NCI-H82 treated with DMSO at 0.1 percent for 48 hours (cell line): Measurements from ENCODE around the gene SPRTN.

Experiments used
- DNase-seq: peaks from one replicate; lab custom pipeline; 2025; ENCODE audit not compliant: unreplicated experiment; lab: John Stamatoyannopoulos, UW

SPRTN gene

GRCh38 chr1:231376101-231376500 lies 38.0 kb downstream of the SPRTN start:
- DNase-seq, result no peak

DNA sequence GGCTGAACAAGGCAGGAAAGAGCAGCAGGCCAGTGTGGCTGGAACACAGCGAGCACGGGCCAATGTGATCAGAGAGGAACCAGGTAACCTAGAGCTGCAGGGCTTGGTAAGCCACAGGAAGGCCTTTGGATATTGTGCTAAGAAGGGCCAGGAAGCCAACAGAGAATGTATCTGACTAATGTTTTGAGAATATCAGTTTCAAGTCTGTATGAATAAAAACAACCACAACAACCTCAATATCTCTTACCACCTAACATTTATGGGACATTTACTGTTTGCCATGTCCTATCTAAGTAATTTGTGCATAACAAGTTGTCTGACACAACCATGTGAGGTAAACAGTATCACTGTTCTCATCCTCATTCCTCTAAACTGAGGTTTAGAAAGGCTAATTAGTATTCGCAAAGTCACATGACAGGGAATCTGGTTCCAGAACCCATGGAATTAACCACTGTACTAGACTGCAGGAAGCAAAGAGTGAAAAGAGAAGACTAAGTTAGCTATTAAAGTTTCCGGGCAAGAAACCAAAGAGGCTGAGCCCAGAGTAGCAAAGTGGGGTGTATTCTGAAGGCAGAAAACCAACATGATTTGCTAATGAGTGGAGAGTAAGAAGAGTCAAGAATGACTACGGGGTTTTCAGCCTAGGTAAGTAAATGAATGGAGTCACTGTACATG lies 38.9 kb downstream of the SPRTN start:
- DNase-seq, result no peak

DNA sequence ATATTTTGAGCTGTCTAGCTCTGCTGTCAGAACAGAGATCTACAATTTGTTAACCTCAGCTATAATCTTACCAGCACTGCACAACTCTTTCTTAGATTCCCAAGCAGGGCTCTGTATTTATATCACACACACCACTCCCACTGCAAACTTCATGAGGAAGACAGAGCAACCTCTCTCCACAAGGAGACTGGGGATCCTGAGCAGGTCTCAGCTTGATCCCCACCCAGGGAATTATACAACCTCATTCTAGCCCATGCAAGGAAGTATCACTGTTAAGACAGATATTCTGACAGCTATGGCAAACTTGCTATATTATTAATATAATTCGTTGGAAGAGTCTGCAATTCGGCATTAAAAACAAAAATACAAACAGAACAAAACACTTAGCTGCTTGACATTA lies 43.6 kb downstream of the SPRTN start:
- no peak for DNase-seq

GRCh38 chr1:231382426-231382825 lies 44.3 kb downstream of the SPRTN start:
- no peak for DNase-seq

- DNase-seq, result no peak
Observed at GRCh38 chr1:231383159-231383860, 45.2 kb downstream of the SPRTN start.

GRCh38 chr1:231384696-231385415 lies 46.8 kb downstream of the SPRTN start:
- no peak for DNase-seq

- DNase-seq, result no peak
Observed at GRCh38 chr1:231385416-231385748, 47.3 kb downstream of the SPRTN start.

DNA sequence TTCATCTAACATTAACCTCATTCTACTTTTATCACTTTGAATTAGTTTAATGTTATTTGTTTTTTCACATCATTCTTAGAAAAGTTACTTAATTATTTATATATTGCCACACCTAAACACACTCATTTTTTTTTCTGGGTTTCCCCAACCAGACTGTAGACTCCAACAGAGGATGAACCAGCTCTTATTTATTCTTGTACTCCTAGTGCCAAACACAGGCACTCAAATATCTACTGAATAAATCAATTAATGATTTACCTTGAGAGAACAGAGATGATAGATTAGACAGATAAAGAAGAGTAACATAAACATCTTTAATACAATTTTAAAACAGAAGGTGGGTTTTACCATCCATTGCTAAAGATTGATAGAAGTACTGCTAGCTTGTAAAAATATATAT lies 48.4 kb downstream of the SPRTN start:
- no peak for DNase-seq

- no peak for DNase-seq
Observed at GRCh38 chr1:231387770-231388669, 49.9 kb downstream of the SPRTN start.

DNA sequence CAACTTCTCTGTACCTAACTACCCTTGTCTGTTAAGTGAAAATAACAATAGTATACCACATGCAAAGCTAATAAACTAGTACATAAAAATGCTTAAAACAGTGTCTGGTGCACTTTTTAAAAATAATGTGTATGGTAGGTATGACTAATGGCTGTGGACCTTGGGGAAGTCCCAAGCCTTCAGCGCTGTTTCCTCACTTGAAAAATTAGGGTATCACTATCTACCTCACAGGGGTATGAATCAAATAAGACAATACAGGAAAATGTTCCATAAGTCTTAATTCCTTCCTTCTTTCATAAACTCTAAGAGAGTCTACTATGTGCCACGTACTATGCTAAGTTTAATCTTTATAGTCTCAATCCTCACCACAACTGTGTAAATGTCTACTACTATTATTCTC lies 52.0 kb downstream of the SPRTN start:
- DNase-seq, result no peak

DNA sequence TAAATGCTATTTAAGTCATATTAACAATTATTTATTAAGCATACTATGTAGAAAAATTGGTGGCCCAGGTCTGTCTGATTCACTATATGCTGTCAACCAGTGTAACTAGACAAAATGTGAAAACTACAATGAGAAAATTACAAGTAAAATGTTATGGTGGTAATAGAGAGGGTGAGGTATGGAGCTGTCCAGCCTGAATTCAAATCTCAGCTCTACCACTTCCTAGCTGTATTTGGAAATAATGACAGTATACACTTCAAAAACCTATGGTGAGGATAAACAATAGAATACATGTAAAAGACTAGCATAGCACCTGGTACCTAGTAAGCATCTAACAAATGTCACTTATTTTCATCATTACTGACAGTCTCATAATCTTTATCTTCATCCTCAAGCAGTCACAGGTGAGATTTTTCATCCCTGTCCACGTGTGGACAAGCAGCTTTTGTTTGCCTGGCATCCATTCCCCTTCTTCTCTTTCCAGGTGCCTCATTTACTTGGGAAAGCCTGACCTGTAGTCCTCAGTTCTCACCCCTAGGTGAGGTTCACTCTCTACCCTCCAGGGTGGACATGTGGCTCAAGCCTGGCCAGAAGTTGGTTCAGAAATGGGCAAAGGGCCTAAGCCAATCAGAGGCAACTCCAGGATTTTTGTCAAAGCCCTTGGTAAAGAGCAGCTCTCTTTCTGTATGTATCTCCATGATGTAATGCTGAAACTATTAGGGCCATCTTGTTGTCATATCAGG lies 54.5 kb downstream of the SPRTN start:
- DNase-seq, result no peak

DNA sequence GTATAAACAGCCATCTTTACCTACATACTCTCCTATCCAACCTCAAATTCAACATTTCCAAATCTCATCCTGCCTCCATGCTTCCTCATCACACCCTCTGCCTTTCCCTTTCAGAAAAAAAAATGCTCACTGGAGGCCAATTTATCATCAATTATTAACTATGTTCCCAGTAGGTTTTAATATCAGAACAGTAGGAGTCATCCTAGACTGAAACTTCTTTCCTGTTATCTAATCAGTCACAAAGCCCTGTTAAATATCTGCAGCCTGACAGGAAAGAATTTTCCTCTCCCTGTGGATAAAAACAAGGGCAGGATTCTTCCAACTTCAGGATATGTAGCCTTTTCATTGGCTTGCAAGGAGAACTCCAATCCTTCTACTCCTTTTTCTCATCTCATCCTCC lies 55.6 kb downstream of the SPRTN start:
- no peak for DNase-seq

DNA sequence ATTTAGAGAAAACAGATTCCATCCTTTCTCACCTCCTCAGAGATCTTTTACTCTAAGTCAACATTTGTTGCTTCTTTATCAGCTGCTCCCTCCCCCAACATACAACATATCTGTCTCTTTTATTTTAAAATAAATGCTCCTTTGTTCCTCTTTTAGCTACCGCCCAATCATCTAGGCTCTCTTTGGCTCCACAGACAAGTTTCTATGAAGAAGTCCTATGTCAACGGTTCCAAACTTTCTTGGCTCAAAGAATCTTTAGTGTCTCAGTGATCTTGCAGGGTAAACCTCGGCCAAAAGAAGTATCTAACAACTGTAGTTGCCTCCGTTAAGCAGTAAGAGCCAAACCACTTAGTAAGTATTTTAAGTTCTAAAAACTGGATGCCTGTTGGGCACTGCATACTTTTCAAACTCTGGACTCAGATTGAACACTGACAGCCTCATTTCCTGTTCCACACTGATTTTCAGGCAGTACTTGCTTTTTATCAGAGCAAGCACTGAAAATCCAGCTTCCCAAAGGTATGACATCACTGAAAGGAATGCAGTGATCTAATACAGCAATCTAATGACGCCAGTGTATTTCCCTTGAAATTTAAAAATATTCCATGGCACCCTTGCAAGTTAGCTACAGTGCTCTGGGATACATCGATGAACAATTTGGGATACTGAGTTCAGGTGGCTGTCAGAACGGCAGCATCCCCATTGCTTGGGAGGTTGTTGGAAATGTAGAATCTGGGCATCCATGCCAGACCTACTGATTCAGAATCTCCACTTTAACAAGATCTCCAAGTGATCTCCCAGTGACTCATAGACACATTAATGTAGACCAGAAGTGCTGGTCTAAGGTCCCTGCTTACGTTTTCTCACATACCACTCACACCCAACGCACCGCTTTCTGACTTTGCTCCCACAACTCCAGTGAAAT lies 57.2 kb downstream of the SPRTN start:
- no peak for DNase-seq

GRCh38 chr1:231395998-231396390 lies 57.9 kb downstream of the SPRTN start:
- no peak for DNase-seq

DNA sequence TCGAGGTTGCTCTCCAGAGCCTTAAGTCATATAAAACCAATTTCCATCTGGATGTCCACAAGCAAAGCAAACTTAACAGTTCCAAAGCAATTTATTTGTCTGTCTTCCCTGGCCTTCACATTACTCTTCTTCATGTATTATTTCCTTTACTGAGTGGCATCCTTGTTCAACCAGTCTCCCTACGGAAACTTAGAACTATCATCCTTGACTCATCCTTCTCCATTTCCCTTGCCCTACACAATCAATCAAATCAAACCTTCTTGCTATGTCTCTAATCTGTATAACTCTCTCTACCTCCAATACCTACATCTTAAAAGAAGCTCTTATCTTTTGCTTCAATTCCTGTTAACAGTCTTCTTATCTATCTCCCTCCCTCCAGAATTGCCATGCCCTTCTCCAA lies 58.5 kb downstream of the SPRTN start:
- DNase-seq, result no peak

DNA sequence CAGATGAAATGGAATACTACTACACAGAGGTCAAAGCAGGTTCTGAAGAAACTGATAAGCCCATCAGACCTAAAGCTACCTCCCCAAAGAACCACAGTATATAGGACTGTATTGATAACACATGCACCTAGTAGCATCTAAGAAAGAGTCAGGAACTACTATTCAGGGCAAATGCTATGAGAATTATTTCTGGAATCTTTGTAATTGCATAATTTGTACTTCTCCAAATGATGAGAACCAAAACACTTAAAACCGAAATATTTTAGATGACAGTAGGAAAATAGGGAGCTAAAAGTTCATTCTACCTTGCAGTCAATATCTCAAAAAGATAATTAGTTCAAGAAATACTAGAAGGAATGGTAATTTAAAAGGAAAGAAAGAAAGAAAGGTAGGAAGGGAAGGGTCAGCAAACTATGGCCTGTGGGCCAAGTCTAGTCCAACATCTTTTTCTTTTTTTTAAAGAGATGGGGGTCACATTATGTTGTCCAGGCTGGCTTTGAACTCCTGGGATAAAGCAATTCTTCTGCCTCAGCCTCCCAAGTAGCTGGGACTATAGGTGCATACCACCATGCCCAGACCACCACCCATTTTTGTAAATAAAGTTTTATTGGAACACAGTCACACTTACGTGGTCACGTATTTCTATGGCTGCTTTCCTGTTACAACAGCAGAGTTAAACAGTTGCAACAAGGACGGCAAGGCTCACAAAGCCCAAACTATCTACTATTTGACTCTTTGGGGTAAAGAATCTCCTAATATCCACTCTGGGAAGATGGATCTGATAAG lies 60.0 kb downstream of the SPRTN start:
- no peak for DNase-seq

- DNase-seq, result no peak
Observed at GRCh38 chr1:231401478-231401877, 63.4 kb downstream of the SPRTN start.

DNA sequence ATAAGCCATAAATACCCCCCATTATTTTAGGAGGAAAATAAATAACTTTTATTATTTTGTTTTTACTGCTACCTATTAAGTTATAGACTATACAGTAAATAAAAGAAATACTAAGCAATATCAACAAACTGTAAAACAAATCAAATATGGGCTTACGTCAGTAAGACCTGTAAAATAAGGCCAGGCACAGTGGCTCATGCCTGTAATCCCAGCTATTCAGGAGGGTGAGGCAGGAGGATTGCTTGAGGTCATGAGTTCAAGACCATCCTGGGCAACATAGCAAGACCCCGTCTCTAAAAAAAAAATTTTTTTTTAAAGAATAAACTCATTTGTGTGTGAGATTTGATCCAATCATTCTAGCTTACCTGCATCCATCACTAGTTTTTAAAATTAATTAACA lies 66.2 kb downstream of the SPRTN start:
- DNase-seq, result no peak
